Astrocyte (in vitro differentiated cells and primary cell): ENCODE data around the gene AUTS2.

Source experiments
- EZH2 ChIP-seq: IDR thresholded peaks from 2 replicates; pipeline ENCODE4 v1.6.1; 2012; ENCODE audit warnings: mild to moderate bottlenecking, low read length, inconsistent platforms; ENCODE audit not compliant: insufficient read depth
- TF ChIP-seq, protein P1 (sequence below): IDR thresholded peaks from 2 replicates; pipeline ENCODE4 v1.5.1; 2011; ENCODE audit warnings: low read depth, mild to moderate bottlenecking, inconsistent platforms, low read length, moderate library complexity; ENCODE audit not compliant: insufficient read depth

DNA sequence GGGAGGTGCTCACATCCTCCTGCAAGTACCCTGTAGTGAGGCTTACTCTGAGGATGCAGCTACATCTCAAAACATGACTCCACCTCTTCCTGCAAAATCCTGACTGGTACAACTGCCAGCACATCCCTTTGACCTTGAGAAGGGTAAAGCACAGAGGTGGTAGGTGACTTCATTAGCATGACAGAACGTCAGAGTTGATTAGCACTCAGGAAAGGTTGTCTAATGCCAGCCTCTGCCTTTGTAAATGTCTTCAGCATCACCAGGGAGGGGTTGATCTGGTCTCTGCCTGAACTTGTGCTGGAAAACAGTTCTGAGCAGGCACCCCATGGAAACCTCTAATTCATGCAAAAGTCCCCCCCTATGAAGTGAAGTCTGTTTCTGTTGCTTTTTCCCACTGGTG, 942.4 kb downstream of the AUTS2 start:
- TF ChIP-seq EZH2 = no peak
- TF ChIP-seq, protein P1, sequence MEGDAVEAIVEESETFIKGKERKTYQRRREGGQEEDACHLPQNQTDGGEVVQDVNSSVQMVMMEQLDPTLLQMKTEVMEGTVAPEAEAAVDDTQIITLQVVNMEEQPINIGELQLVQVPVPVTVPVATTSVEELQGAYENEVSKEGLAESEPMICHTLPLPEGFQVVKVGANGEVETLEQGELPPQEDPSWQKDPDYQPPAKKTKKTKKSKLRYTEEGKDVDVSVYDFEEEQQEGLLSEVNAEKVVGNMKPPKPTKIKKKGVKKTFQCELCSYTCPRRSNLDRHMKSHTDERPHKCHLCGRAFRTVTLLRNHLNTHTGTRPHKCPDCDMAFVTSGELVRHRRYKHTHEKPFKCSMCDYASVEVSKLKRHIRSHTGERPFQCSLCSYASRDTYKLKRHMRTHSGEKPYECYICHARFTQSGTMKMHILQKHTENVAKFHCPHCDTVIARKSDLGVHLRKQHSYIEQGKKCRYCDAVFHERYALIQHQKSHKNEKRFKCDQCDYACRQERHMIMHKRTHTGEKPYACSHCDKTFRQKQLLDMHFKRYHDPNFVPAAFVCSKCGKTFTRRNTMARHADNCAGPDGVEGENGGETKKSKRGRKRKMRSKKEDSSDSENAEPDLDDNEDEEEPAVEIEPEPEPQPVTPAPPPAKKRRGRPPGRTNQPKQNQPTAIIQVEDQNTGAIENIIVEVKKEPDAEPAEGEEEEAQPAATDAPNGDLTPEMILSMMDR = no peak
